ENCODE results near the gene LRRC4C. TPM values are rescaled to one million over a fixed set of nuclear protein-coding genes. Genes with fewer than 3 reads are reported as not detected.

Gene LRRC4C
- total RNA-seq, 2 experiments from 2014 or later, result not detected

DNA sequence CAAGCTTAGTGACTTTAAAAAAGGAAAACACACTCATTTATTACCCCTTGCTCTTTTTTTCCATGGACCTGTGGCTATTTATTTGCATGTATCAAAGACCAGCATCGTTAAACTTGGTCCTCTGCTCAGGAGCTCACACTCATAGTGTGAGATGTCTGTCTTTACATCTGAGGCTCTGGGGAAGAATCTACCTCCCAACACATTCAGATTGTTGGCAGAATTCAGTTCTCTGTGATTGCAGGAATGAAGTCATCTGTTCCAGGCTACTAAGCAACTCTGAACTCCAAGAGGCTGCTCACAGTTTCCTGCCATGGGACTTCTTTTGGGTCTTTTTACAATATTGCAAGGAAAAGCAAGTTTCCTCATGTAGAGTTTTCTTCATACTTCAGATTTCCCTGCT lies 138.8 kb downstream of the LRRC4C start:
- Histone ChIP-seq H3K4me3 (ENCODE audit: low read length) (no peak overlapping the region), H3K27me3 (ENCODE audit: control insufficient read depth in 1 of 2, insufficient read depth in 2 of 2, low read length in 2 of 2) (no peaks in the 10 kb centered on the region), H3K36me3 (ENCODE audit: insufficient read depth, low read length) (no peaks in the 10 kb centered on the region), H3K4me1 (ENCODE audit: insufficient read depth, low read length) (no peaks in the 10 kb centered on the region), H3K9me3 (ENCODE audit: control insufficient read depth in 1 of 2, insufficient read depth in 1 of 2, low read length in 2 of 2) (peaks cover 0 to 3% of the 10 kb centered on the region in 2 experiments), H3K27ac (ENCODE audit: low read depth in 1 of 2, low read length in 2 of 2) (no peak overlapping the region)
- ATAC-seq (ENCODE audit: poor library complexity) (no peak), DNase-seq (no peak)
- intact Hi-C loops (cut with DNase I, micrococcal nuclease), result no loop called here
- CTCF ChIA-PET, result no interaction called here
- no peak overlapping the region for H3K4me3 Mint-ChIP-seq
- POLR2A ChIA-PET, result no interaction called here
- no peaks in the 10 kb centered on the region for H3K27me3 Mint-ChIP-seq
- H3K9me3 Mint-ChIP-seq, result peaks cover 8% of the 10 kb centered on the region
- H3K4me1 Mint-ChIP-seq (ENCODE audit: low read depth), result no peaks in the 10 kb centered on the region
- TF ChIP-seq, protein P1, sequence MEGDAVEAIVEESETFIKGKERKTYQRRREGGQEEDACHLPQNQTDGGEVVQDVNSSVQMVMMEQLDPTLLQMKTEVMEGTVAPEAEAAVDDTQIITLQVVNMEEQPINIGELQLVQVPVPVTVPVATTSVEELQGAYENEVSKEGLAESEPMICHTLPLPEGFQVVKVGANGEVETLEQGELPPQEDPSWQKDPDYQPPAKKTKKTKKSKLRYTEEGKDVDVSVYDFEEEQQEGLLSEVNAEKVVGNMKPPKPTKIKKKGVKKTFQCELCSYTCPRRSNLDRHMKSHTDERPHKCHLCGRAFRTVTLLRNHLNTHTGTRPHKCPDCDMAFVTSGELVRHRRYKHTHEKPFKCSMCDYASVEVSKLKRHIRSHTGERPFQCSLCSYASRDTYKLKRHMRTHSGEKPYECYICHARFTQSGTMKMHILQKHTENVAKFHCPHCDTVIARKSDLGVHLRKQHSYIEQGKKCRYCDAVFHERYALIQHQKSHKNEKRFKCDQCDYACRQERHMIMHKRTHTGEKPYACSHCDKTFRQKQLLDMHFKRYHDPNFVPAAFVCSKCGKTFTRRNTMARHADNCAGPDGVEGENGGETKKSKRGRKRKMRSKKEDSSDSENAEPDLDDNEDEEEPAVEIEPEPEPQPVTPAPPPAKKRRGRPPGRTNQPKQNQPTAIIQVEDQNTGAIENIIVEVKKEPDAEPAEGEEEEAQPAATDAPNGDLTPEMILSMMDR (IDR thresholded peaks at IDR 0.05), result no peak
- H3K27ac Mint-ChIP-seq, result no peak overlapping the region
- no peaks in the 10 kb centered on the region for H3K36me3 Mint-ChIP-seq (ENCODE audit: low read depth)

DNA sequence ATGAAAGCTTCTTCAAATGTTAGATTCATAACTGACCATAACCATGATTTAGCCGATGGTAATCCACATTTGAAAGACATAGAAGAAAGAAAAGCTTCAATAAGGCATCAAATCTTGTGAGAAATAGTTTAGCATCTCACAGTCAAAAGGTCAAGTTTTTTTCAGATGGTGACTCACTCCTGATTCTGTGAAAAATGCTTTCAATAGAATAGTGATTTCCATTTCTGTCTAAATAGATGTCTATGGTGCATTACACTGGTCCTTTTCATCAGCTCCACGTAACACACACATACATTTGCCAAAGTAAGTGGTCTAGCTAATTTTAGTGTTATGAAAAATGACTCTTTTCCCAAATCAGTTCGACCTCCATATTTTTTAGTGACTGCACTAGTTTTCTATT lies 139.2 kb downstream of the LRRC4C start:
- H3K27me3 Mint-ChIP-seq, result no peaks in the 10 kb centered on the region
- POLR2A ChIA-PET, result no interaction called here
- Histone ChIP-seq H3K27me3 (ENCODE audit: control insufficient read depth in 1 of 2, insufficient read depth in 2 of 2, low read length in 2 of 2) (no peaks in the 10 kb centered on the region), H3K27ac (ENCODE audit: low read depth in 1 of 2, low read length in 2 of 2) (no peak overlapping the region), H3K36me3 (ENCODE audit: insufficient read depth, low read length) (no peaks in the 10 kb centered on the region), H3K4me1 (ENCODE audit: insufficient read depth, low read length) (no peaks in the 10 kb centered on the region), H3K4me3 (ENCODE audit: low read length) (no peak overlapping the region), H3K9me3 (ENCODE audit: control insufficient read depth in 1 of 2, insufficient read depth in 1 of 2, low read length in 2 of 2) (peaks cover 0 to 3% of the 10 kb centered on the region in 2 experiments)
- CTCF ChIA-PET, result no interaction called here
- intact Hi-C loops (cut with DNase I, micrococcal nuclease), result no loop called here
- DNase-seq (no peak), ATAC-seq (ENCODE audit: poor library complexity) (no peak)
- peaks cover 10% of the 10 kb centered on the region for H3K9me3 Mint-ChIP-seq
- H3K4me1 Mint-ChIP-seq (ENCODE audit: low read depth), result no peaks in the 10 kb centered on the region
- H3K4me3 Mint-ChIP-seq, result no peak overlapping the region
- TF ChIP-seq, protein P1 (IDR thresholded peaks at IDR 0.05), result no peak
- H3K27ac Mint-ChIP-seq, result no peak overlapping the region
- H3K36me3 Mint-ChIP-seq (ENCODE audit: low read depth), result no peaks in the 10 kb centered on the region

DNA sequence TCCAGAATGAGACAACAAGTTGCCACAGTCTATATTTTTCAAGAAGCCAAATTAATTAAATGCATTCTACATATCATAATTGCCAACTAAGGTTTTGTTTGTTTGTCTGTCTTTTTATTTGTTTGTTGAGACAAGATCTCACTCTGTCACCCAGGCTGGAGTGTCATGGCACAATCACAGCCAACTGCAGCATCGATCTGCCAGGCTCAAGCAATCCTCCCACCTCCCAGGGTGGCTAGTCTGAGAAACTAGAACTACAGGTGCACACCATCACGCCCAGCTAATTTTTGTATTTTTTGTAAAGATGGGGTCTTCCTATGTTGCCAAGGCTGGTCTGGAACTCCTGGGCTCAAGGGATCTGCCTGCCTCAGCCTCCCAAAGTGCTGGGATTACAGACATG lies 140.0 kb downstream of the LRRC4C start:
- H3K36me3 Mint-ChIP-seq (ENCODE audit: low read depth), result no peaks in the 10 kb centered on the region
- ATAC-seq (ENCODE audit: poor library complexity), result no peak
- H3K9me3 ChIP-seq (ENCODE audit: control insufficient read depth in 1 of 2, insufficient read depth in 1 of 2, low read length in 2 of 2), result peaks cover 0 to 3% of the 10 kb centered on the region in 2 experiments
- no peaks in the 10 kb centered on the region for H3K4me1 Mint-ChIP-seq (ENCODE audit: low read depth)
- ChIA-PET POLR2A (no interaction called here), CTCF (no interaction called here)
- no peaks in the 10 kb centered on the region for H3K27me3 ChIP-seq (ENCODE audit: control insufficient read depth in 1 of 2, insufficient read depth in 2 of 2, low read length in 2 of 2)
- no peak overlapping the region for H3K4me3 Mint-ChIP-seq
- H3K4me3 ChIP-seq (ENCODE audit: low read length), result no peak overlapping the region
- no peak for DNase-seq
- H3K27ac ChIP-seq (ENCODE audit: low read depth in 1 of 2, low read length in 2 of 2), result no peak overlapping the region
- intact Hi-C loops (cut with DNase I, micrococcal nuclease), result no loop called here
- H3K36me3 ChIP-seq (ENCODE audit: insufficient read depth, low read length), result no peaks in the 10 kb centered on the region
- H3K9me3 Mint-ChIP-seq, result peaks cover 12% of the 10 kb centered on the region
- H3K27ac Mint-ChIP-seq, result no peak overlapping the region
- no peaks in the 10 kb centered on the region for H3K4me1 ChIP-seq (ENCODE audit: insufficient read depth, low read length)
- no peaks in the 10 kb centered on the region for H3K27me3 Mint-ChIP-seq
- TF ChIP-seq, protein P1 (IDR thresholded peaks at IDR 0.05), result no peak

Data from CD4-positive, alpha-beta T cell (primary cell).